Stomach (tissue), 4 donors: ENCODE data around the gene SUSD5.

Source experiments
- POLR2AphosphoS5 ChIP-seq, 3 donors: sonication (generic); formaldehyde crosslinking; IDR thresholded peaks; one replicate each; pipeline ENCODE4 v1.6.1; 2016; ENCODE audit warnings: antibody characterized with exemption in 3 of 3
- TF ChIP-seq, protein P1 (sequence below), 7 experiments: fragments of 450-650 bp in 4 of 7; fragments of 200-600 bp in 3 of 7; sonication (generic) in 3 of 7; IDR thresholded peaks; one replicate each; pipeline ENCODE4 v1.5.1; 2016 to 2019; ENCODE audit warnings: antibody characterized with exemption in 7 of 7, control low read depth in 2 of 7, mild to moderate bottlenecking in 1 of 7

DNA sequence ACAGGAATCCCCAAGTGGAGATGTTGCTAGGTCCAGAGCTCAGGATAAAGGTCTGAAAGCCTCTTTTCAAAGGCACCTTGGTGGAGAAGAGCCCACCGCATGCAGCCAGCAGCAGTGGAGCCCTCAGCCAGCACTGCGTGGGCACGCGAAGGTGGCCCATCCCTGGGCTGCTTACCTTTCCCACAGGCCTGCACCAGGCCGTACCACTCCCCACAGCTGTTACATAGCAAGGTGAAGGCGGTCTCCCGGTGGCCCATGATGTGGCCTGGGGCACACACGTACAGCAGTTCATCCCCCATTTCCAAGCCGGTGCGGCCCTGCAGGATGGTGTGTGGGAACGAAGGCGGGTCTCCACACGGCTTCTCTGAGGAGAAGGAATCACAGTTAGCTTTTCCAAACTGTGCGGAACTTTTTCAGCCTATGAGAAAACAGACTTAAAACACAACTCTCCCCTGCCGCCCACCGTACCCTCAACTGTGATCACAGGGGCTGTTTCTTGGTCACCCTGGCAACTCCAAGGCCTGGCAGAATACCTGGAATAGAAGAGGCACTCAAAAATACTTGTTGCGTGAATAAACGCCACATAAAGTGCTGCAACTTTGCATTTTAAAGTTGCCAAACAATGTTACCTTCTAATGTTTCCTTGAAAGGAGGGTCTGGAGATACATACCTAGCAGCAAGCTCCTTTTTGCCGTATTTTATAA, 43.7 kb downstream of the SUSD5 start:
- TF ChIP-seq POLR2AphosphoS5 (IDR thresholded peaks at IDR 0.05) = no peak
- TF ChIP-seq, protein P1, sequence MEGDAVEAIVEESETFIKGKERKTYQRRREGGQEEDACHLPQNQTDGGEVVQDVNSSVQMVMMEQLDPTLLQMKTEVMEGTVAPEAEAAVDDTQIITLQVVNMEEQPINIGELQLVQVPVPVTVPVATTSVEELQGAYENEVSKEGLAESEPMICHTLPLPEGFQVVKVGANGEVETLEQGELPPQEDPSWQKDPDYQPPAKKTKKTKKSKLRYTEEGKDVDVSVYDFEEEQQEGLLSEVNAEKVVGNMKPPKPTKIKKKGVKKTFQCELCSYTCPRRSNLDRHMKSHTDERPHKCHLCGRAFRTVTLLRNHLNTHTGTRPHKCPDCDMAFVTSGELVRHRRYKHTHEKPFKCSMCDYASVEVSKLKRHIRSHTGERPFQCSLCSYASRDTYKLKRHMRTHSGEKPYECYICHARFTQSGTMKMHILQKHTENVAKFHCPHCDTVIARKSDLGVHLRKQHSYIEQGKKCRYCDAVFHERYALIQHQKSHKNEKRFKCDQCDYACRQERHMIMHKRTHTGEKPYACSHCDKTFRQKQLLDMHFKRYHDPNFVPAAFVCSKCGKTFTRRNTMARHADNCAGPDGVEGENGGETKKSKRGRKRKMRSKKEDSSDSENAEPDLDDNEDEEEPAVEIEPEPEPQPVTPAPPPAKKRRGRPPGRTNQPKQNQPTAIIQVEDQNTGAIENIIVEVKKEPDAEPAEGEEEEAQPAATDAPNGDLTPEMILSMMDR (IDR thresholded peaks at IDR 0.05) = no peak
